ENCODE results near the gene ZNF805. TPM values are rescaled to one million over a fixed set of nuclear protein-coding genes. Genes with fewer than 3 reads are reported as not detected.

The ZNF805 gene
- total RNA-seq, 2 donors from 2014 or later, result 14.7 to 15.5 TPM

GRCh38 chr19:57279418-57280164, 39.2 kb downstream of the ZNF805 start:
- no peak overlapping the region for H3K4me3 Mint-ChIP-seq
- ATAC-seq, result peak; percentile 88 to 91
- H3K27ac Mint-ChIP-seq, result no peak overlapping the region
- peaks cover 13% of the 10 kb centered on the region for H3K36me3 Mint-ChIP-seq
- no peaks in the 10 kb centered on the region for H3K27me3 Mint-ChIP-seq
- H3K4me1 Mint-ChIP-seq (ENCODE audit: low read depth in 2 of 2), result peaks cover 19 to 22% of the 10 kb centered on the region in 2 donors
- no peaks in the 10 kb centered on the region for H3K9me3 Mint-ChIP-seq
- peak; percentile 92 for DNase-seq (ENCODE audit: low spot score)

DNA sequence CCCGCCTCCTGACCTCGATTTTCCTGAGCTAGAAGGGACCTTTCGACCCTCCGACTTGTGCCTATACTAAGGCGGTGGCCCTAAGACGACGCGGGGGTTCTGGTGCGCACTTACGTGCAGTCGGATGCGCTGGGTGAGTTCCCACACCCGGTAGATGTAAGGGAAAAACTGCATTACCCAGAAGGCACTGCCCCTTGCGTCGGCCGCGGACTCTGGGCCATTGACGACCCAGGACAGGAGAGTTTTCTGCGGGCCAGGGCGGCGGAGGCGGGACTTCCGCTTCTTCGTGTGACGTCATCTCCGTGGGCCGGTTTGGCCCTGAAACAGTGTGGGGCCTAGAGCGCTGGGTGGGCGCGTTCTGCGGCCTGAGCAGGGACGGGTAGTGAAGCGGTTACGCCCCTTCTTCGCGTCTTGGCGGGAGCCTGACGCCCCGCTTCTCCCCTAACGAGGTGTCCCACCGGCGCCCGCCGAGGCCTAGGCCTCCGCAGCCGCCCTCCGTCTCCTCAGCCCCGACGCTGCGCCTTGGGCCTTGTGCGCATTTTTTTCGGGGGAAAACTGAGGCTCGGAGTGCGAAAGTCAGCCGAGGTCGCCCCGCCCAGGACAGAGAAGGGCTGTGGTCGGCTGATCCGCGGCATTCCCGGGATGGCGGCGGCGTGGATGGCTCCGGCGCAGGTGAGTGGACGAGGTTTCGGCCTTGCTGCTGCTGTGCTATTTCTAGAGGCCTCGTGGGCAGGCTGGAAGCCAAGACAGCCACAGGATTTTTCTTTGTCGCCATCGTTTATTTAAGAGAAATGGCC, 39.9 kb downstream of the ZNF805 start, which contains the start of gene ZNF460:
TSS of gene ZNF460 (plus strand) at position 321 of the 797 bp plus-strand sequence. CDS start at position 643, 322 bp downstream.
- H3K4me3 Mint-ChIP-seq, result no peak within 1 kb of the TSS
- no peak within 1 kb of the TSS for H3K27ac Mint-ChIP-seq
- peaks cover 19% of the 10 kb centered on the region for H3K36me3 Mint-ChIP-seq
- no peaks in the 10 kb centered on the region for H3K27me3 Mint-ChIP-seq
- H3K4me1 Mint-ChIP-seq (ENCODE audit: low read depth in 2 of 2), result peaks cover 23 to 27% of the 10 kb centered on the region in 2 donors
- DNase-seq (ENCODE audit: low spot score), result peak; percentile 98
- H3K9me3 Mint-ChIP-seq, result no peaks in the 10 kb centered on the region
- ATAC-seq, result peak; percentile 94 to 97

DNA sequence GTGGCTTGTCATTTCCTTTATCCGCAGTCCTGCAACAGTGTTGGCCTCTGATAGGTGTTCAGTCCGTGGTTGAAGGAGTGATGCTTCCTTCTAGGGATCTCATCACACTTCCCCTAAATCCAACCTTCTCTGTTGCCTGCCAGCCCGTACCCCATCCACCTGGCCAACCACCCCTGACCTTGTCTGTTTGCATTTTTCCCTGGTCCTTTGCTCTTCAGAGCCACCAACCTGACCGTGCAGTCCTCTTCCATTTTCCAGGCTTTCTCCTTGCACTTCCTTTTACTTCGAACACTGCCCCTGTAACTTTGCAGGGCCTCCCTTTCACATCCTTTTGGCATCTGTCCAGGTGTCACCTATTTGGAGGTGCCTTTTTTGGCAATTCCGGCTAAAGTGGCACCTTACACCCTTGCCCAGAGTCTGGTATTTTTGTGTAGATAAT, 40.5 kb downstream of the ZNF805 start:
- DNase-seq (ENCODE audit: low spot score) (no peak), ATAC-seq (no peak)
- Mint-ChIP-seq H3K36me3 (peaks cover 24% of the 10 kb centered on the region), H3K4me3 (no peak overlapping the region), H3K9me3 (no peaks in the 10 kb centered on the region), H3K4me1 (ENCODE audit: low read depth in 2 of 2) (peaks cover 27 to 30% of the 10 kb centered on the region in 2 donors), H3K27me3 (no peaks in the 10 kb centered on the region), H3K27ac (no peak overlapping the region)

GRCh38 chr19:57282011-57282643, 41.7 kb downstream of the ZNF805 start:
- peaks cover 27 to 36% of the 10 kb centered on the region in 2 donors for H3K4me1 Mint-ChIP-seq (ENCODE audit: low read depth in 2 of 2)
- no peaks in the 10 kb centered on the region for H3K9me3 Mint-ChIP-seq
- no peak for DNase-seq (ENCODE audit: low spot score)
- H3K27me3 Mint-ChIP-seq, result no peaks in the 10 kb centered on the region
- no peak overlapping the region for H3K4me3 Mint-ChIP-seq
- H3K27ac Mint-ChIP-seq, result no peak overlapping the region
- ATAC-seq, result no peak
- H3K36me3 Mint-ChIP-seq, result peaks cover 27% of the 10 kb centered on the region

- Mint-ChIP-seq H3K27ac (no peak overlapping the region), H3K4me1 (ENCODE audit: low read depth in 2 of 2) (peaks cover 12 to 30% of the 10 kb centered on the region in 2 donors), H3K4me3 (no peak overlapping the region), H3K36me3 (peaks cover 62% of the 10 kb centered on the region), H3K27me3 (no peaks in the 10 kb centered on the region), H3K9me3 (peaks cover 3% of the 10 kb centered on the region)
- ATAC-seq, result no peak
- no peak for DNase-seq (ENCODE audit: low spot score)
Measured at GRCh38 chr19:57288373-57288772, 47.9 kb downstream of the ZNF805 start.

GRCh38 chr19:57290970-57291369, 50.5 kb downstream of the ZNF805 start:
- Mint-ChIP-seq H3K9me3 (peaks cover 10% of the 10 kb centered on the region), H3K4me3 (no peak overlapping the region), H3K27me3 (no peaks in the 10 kb centered on the region), H3K27ac (no peak overlapping the region), H3K36me3 (peaks cover 77% of the 10 kb centered on the region), H3K4me1 (ENCODE audit: low read depth in 2 of 2) (peaks cover 15 to 29% of the 10 kb centered on the region in 2 donors)
- no peak for DNase-seq (ENCODE audit: low spot score)
- no peak for ATAC-seq

DNA sequence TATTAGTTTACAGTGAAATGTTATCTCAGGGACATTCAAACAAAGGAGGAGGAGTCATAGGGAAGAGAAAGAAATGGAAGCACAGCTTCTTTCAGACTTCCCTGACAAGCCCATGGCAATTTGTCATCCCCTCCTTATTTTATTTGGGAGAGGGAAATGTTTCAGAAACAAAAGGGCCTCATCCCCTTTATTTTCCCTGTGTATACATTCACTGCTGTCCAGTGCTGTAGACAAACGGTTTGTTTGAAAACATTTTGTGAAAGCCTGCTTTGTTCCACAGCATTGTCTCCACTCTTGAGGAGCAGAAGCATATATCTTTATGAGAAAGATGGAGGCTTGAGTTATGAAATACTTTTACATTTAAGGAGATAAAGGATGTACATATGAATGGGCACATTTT, 52.1 kb downstream of the ZNF805 start:
- ATAC-seq (no peak), DNase-seq (ENCODE audit: low spot score) (no peak)
- Mint-ChIP-seq H3K27ac (no peak overlapping the region), H3K4me1 (ENCODE audit: low read depth in 2 of 2) (peaks cover 22 to 24% of the 10 kb centered on the region in 2 donors), H3K4me3 (no peak overlapping the region), H3K9me3 (peaks cover 10% of the 10 kb centered on the region), H3K27me3 (no peaks in the 10 kb centered on the region), H3K36me3 (peaks cover 83% of the 10 kb centered on the region)

DNA sequence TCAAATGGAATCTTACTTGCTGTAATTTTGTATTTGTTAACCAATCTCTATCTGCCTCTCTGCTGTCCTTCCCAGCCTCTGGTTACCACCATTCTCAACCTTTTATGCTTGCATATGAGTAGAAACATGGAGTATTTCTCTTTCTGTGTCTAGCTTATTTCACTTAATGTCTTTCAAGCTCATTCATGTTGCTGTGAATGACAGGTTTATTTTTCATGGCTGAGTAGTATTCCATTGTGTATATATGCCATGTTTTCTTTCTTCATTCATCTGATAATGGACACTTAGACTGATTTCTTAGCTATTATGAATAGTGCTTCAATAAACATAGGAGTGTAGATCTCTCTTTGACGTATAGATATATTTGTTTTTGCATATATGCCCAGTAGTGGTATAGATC, 53.3 kb downstream of the ZNF805 start:
- ATAC-seq (no peak), DNase-seq (ENCODE audit: low spot score) (no peak)
- no peaks in the 10 kb centered on the region for H3K27me3 Mint-ChIP-seq
- H3K36me3 Mint-ChIP-seq, result peaks cover 82% of the 10 kb centered on the region
- H3K4me1 Mint-ChIP-seq (ENCODE audit: low read depth in 2 of 2), result peaks cover 28 to 30% of the 10 kb centered on the region in 2 donors
- no peak overlapping the region for H3K27ac Mint-ChIP-seq
- no peak overlapping the region for H3K4me3 Mint-ChIP-seq
- peaks cover 10% of the 10 kb centered on the region for H3K9me3 Mint-ChIP-seq

DNA sequence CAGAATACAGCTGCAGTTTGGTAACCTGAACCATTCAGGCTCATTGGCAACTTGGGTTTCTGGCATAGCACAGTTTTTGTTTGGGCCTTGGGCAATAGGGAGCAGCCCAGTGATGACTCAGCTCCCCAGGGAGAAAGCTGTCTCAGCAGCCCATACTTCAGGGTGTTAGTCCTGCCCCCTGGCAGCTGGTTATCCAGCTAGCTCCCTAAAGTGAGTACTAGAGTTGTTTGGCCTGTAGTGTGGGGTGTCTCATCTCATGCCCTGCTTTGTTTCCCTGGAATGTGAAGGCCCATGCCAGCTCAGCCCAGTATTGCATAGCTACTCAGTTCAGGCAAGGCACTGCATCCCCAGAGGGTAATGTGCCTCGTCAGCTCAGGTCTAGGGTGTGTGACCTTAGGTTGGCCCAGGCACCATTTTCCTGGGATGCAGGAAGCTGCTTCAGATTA, 61.6 kb downstream of the ZNF805 start:
- Mint-ChIP-seq H3K36me3 (peaks cover 47% of the 10 kb centered on the region), H3K27ac (no peak overlapping the region), H3K4me1 (ENCODE audit: low read depth in 2 of 2) (peaks cover 12 to 13% of the 10 kb centered on the region in 2 donors), H3K4me3 (no peak overlapping the region), H3K9me3 (no peaks in the 10 kb centered on the region), H3K27me3 (no peaks in the 10 kb centered on the region)
- DNase-seq (ENCODE audit: low spot score), result no peak
- no peak for ATAC-seq

- no peak for ATAC-seq
- no peak for DNase-seq (ENCODE audit: low spot score)
- no peaks in the 10 kb centered on the region for H3K9me3 Mint-ChIP-seq
- peaks cover 39% of the 10 kb centered on the region for H3K36me3 Mint-ChIP-seq
- H3K4me1 Mint-ChIP-seq (ENCODE audit: low read depth in 2 of 2), result peaks cover 7 to 10% of the 10 kb centered on the region in 2 donors
- H3K27ac Mint-ChIP-seq, result no peak overlapping the region
- no peaks in the 10 kb centered on the region for H3K27me3 Mint-ChIP-seq
- H3K4me3 Mint-ChIP-seq, result no peak overlapping the region
Measured at GRCh38 chr19:57302727-57303401, 62.4 kb downstream of the ZNF805 start.

Other genes with a start within 250 kb of the ZNF805 start
- gene USP29, start 120.6 kb upstream of the ZNF805 start, total RNA-seq, result not detected
- gene ZIM3, start 95.4 kb upstream of the ZNF805 start, total RNA-seq, result not detected
- not detected for gene DUXA, start 73.1 kb upstream of the ZNF805 start, total RNA-seq
- gene ZNF264, start 49.1 kb upstream of the ZNF805 start, total RNA-seq, result 10 to 100 TPM; 40.0 to 40.6 TPM
- 1 to 10 TPM; 1.0 to 2.0 TPM for gene AURKC, start 9.6 kb upstream of the ZNF805 start, total RNA-seq
- gene ZNF460, start 39.9 kb downstream of the ZNF805 start, total RNA-seq, result 100 to 1,000 TPM in 1 of 2 donors, 10 to 100 TPM in 1; 57.5 to 106 TPM
- 1 to 10 TPM; 5.9 to 7.2 TPM for gene ZNF543, start 79.8 kb downstream of the ZNF805 start, total RNA-seq
- gene ZNF304, start 110.6 kb downstream of the ZNF805 start, total RNA-seq, result 1 to 10 TPM; 4.7 to 9.8 TPM
- 1 to 10 TPM; 3.5 to 5.2 TPM for gene TRAPPC2B, start 122.9 kb downstream of the ZNF805 start, total RNA-seq
- 1 to 10 TPM; 2.2 to 3.0 TPM for gene ZNF547, start 122.9 kb downstream of the ZNF805 start, total RNA-seq
- 10 to 100 TPM; 18.9 to 22.0 TPM for gene ZNF548, start 149.2 kb downstream of the ZNF805 start, total RNA-seq
- gene ZNF17, start 170.5 kb downstream of the ZNF805 start, total RNA-seq, result 10 to 100 TPM; 10.6 to 11.1 TPM
- gene ZNF749, start 194.7 kb downstream of the ZNF805 start, total RNA-seq, result 10 to 100 TPM; 11.5 to 21.7 TPM
- gene VN1R1, start 216.5 kb downstream of the ZNF805 start, total RNA-seq, result under 1 TPM in 1 of 2 donors, not detected in 1; 0.21 TPM
- gene ZNF772, start 236.9 kb downstream of the ZNF805 start, total RNA-seq, result 1 to 10 TPM; 3.4 to 6.8 TPM
- gene ZNF419, start 247.1 kb downstream of the ZNF805 start, total RNA-seq, result 1 to 10 TPM; 6.7 to 7.2 TPM

Data from natural killer cell treated with Interleukin-12 subunit alpha and Interleukin-12 subunit beta and Interleukin-15 and Interleukin-18, amount 100 ng/mL, for 72 hours (primary cell).